Stimulated activated CD8-positive, alpha-beta memory T cell treated with anti-CD3 and anti-CD28 coated beads, Interleukin-7, amount 100 ng/mL, for 4 hours (primary cell): ENCODE measurements around the gene DGCR2.
"Not testable (repeated sequence)": the region's sequence is repeated elsewhere in the genome, so short reads cannot be mapped to it uniquely, and the experiment has no call there.

Source experiments
- DNase-seq, 2 donors: peaks; one replicate each; pipeline ENCODE4 v3.0.0-alpha.2; 2020; ENCODE audit warnings: low read depth in 2 of 2

The DGCR2 gene

GRCh38 chr22:19109198-19110063 lies 12.8 kb downstream of the DGCR2 start:
- DNase-seq = peak; percentile 30 to 31

DNA sequence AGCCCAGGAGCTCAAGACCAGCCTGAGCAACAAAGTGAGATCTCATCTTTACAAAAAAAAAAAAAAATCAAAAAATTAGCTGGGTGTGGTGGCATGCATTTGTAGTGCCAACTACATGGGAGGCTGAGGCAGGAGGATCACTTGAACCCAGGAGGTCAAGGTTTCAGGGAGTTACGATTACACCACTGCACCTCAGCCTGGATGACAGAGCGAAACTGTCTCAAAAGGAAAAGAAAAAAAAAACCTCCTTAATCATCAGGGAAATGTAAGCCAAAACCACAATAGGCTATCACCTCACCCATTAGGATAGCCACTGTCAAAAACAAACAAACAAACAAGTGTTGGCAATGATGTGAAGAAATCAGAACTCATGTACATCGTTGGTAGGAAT lies 13.4 kb downstream of the DGCR2 start:
- DNase-seq = no peak

DNA sequence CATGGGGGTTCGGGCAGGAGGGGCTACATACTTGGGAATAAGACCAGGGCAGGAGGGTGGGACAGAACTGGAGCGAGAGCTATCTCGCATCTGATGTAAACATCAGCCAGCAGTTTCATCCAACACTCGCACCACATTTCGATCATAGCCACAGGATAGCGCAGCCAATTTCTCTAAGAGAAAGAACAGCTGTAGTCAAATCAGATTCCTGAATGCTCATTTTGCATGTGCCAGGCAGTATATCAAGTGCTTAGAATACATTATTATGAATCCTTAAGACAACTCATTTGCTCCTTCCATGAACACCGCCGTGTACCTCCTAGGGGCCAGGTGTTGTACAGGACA lies 14.5 kb downstream of the DGCR2 start:
- DNase-seq = no peak

- DNase-seq = no peak
Observed at GRCh38 chr22:19106886-19107729, 15.1 kb downstream of the DGCR2 start.

DNA sequence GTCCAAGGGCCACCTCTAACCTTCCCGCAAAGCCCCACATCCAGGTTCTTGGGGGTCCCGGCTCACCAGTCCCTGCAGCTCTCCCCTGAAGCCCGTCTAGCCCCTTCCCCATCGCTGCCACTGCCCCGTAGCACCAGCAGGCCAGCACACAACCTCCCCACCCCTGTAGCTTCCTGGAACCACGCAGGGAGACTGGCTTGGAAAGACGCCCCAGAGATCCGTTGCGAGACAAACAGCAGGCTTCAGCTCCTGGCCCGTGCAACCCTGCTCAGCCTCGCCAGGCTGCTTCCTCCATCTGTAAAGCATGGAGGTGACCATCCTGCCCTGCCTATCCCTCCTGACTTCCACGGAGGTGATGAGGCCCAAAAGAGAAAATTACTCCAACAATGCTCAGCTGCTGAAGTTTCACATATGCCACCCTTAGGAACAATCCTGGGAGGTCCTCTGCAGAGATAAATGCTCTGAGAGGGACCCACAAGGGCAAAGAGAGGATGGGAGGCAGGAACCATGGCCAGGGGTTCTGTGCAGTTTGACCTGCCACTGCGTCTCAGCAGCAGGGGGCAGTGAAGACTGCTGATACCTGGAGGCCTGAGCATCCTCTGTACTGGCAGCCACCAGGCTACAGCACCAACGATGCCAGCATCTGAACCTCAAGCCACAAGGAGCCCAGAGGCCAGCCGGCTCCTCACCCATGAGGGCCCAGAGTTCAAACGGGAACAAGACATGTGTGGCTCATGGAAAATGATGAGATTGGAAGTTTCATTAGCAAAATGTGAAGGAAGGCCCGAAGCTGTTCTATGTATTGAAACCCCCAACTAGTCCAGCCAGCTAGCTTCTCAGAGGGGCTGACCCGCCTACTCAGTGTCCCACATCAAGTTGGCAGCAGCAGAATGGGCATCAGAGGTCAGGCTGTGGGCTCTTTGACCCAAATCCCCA lies 16.1 kb downstream of the DGCR2 start:
- DNase-seq = no peak

- no peak for DNase-seq
Observed at GRCh38 chr22:19105456-19105855, 16.8 kb downstream of the DGCR2 start.

DNA sequence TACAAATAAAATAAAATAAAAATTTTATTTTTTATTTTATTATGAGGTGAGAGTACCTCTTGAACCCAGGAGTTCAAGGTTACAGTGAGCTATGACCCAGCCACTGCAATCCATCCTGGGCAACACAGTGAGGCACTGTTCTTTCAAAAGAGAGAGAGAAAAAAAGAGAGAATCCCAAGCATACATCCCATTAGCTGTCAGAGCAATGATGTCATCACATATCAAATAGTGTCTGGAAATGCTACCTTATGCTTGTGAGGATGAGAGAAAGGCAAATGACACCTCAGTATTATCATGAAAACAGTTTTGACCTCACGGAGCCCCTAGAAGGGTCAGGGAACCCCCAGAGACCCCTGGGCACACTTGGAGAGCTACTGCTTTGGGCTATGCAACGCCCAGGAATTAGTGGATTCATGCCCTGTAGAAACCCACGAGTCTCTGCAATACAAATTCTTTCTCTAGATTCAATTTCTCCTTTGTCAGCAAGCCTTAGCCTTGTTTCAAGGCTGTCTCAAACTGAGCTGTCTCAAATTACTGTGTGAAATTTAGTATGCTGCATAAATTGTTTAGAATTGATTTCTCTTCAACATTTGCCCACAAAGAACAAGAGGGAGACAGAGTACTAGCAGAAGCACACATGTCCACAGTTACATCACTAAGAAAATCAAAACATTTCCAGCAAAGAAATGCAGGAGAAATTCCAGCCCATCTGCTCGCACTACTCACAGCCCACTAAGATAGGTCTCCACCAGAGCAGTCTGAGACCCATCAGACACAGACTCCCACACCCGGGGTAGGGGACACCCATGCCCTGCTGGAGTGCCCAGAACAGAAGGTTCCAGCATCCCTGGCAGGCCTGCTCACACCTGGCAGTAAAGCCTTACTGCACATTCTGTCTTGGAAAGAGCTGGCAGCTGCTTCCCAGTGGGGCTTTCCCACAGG lies 18.1 kb downstream of the DGCR2 start:
- DNase-seq = no peak

GRCh38 chr22:19098157-19098556 lies 24.1 kb downstream of the DGCR2 start:
- no peak for DNase-seq

DNA sequence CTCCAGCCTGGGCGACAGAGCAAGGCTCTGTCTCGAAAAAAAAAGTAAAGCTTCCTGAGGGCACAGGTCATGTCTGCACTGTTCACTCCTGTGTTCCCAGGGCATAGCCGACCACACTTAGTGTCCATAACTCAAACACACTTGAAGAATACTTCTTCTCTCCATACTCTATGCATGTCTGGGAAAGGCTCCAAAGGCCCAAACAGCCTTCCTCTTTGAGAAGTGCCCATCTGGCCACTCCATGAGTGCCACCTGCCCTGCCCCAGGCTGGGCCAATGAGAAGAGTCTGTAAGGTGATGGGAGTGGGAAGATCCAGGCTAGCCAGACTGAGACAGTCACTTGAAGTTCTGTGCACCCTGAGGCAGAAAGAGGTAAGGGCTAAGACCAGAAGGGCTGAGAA lies 24.7 kb downstream of the DGCR2 start:
- DNase-seq = no peak

DNA sequence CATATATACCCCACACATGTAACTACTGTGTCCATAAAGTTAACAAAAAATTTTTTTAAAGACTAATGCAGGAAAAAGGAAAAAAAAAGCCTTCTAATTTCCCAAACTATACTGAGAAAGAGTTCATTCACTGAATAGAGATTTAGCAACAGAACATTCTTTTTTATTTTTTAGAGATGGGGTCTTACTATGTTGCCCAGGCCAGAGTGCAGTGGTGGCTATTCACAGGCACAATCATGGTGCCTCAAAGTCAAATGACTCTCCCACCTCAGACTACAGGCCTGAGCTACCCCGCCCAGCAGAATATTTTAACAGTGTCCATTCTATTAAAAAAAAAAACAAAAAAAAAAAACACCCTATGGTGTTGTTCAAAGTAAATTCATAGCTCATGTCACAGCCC lies 25.7 kb downstream of the DGCR2 start:
- DNase-seq = no peak

DNA sequence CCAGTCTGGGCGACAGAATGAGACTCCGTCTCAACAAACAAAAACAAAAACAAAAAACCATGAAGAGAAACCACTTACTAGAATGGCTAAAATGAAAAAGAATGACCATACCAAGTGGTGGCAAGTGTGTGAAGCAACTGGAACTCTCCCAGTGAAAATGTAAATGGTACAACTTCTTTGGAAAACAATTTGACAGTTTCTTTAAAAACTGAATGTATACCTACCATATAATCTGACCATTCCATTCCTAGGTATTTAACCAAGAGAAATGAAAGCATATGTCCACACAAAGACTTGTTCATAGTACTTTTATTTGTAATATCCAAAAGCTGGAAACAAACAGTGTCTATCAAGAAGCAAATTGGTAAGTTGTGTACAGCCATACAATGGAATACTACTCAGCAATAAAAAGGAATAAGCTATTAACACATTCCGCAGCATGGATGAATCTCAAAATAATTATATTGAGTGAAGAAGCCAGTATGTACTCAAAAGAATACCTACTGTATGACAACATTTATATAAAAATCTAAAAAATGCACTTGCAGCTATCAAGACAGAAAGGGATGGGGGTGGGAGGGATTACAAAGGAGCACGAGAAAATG lies 27.7 kb downstream of the DGCR2 start:
- no peak for DNase-seq

- no peak for DNase-seq
Observed at GRCh38 chr22:19092725-19093124, 29.5 kb downstream of the DGCR2 start.

- DNase-seq = no peak
Observed at GRCh38 chr22:19090586-19091127, 31.6 kb downstream of the DGCR2 start.

- no peak for DNase-seq
Observed at GRCh38 chr22:19090183-19090582, 32.0 kb downstream of the DGCR2 start.

- DNase-seq = no peak
Observed at GRCh38 chr22:19088866-19089595, 33.2 kb downstream of the DGCR2 start.

- no peak for DNase-seq
Observed at GRCh38 chr22:19086896-19087295, 35.3 kb downstream of the DGCR2 start.

DNA sequence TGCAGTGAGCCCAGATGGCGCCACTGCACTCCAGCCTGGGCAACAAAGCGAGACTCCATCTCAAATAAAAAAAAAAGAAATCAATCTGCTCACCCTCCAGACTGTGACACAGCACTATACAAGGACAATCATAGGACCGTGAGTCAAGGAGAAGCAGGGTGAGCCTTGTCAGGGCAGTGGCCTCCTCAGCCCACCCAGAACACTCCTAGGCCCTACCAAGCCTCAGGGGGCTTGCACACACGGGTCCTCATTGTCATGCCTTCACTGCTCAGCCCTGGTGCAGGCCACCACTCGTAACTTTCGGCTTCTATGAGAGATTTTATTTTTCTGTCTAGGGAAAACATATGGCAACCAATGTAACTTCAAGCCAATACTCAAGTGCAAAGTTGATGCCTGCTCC lies 35.8 kb downstream of the DGCR2 start:
- DNase-seq = no peak

- no peak for DNase-seq
Observed at GRCh38 chr22:19085233-19085718, 36.9 kb downstream of the DGCR2 start.

DNA sequence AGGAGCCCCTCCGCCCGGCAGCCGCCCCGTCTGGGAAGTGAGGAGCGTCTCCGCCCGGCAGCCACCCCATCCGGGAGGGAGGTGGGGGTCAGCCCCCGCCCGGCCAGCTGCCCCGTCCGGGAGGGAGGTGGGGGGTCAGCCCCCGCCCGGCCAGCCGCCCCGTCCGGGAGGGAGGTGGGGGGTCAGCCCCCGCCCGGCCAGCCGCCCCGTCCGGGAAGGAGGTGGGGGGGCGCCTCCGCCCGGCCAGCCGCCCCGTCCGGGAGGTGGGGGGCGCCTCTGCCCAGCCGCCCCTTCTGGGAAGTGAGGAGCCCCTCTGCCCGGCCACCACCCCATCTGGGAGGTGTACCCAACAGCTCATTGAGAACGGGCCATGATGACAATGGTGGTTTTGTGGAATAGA lies 37.6 kb downstream of the DGCR2 start:
- not testable (repeated sequence) for DNase-seq
